Activated CD8-positive, alpha-beta memory T cell treated with anti-CD3 and anti-CD28 coated beads, Interleukin-2, amount 50 U/mL, for 1 hour (primary cell): ENCODE results near the gene WDR1.
A peak's percentile ranks its signal among the peaks of the same experiment; 100 is the strongest.

Experiments
- DNase-seq: peaks from one replicate; pipeline ENCODE4 v3.0.0-alpha.2; 2020; ENCODE audit errors: extremely low read depth

Gene WDR1, protein sequence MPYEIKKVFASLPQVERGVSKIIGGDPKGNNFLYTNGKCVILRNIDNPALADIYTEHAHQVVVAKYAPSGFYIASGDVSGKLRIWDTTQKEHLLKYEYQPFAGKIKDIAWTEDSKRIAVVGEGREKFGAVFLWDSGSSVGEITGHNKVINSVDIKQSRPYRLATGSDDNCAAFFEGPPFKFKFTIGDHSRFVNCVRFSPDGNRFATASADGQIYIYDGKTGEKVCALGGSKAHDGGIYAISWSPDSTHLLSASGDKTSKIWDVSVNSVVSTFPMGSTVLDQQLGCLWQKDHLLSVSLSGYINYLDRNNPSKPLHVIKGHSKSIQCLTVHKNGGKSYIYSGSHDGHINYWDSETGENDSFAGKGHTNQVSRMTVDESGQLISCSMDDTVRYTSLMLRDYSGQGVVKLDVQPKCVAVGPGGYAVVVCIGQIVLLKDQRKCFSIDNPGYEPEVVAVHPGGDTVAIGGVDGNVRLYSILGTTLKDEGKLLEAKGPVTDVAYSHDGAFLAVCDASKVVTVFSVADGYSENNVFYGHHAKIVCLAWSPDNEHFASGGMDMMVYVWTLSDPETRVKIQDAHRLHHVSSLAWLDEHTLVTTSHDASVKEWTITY

DNA sequence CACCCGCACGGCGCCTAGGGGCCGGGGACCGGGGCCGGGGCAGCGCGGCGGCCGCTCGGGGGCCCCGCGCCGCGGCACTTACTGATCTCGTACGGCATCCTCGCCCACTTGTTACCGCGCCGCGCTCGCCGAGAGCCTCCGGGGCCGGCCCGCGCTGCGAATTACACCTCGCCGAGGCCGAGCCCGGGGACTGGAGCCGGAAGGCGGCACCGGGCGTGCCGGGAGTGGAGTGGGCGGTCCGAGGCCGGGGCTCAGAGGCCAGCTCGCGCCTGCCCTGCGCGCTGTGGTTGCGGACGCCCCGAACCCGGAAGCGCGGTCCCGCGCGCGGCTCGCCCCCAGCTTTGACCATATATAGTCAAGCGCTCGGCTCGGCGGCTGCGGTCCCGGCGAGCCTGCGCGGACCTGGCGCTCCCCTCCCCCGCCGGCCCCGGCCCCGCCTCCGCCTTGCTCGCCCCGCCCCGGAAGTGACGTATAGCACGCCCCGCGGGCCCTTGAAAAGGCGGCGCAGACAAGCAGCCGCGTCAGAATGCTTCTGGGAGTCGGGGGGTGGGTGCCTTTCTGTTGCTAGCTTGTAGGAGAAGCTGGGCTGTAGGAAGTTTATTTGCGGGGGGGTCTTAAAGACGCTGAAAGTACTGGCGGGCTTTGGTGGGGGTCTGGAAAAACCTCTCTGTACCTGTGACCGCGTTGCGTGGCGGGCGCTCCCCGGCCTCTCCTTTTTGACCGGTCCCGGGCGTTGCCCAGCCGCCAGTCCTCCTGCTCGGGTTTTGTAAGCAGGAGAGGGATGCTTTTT, at the start of gene WDR1:
Gene WDR1, minus strand, starts transcription at position 231 of the 790 bp plus-strand sequence. Its CDS starts 133 bp downstream, at position 98.
- DNase-seq: peak; percentile 84

DNA sequence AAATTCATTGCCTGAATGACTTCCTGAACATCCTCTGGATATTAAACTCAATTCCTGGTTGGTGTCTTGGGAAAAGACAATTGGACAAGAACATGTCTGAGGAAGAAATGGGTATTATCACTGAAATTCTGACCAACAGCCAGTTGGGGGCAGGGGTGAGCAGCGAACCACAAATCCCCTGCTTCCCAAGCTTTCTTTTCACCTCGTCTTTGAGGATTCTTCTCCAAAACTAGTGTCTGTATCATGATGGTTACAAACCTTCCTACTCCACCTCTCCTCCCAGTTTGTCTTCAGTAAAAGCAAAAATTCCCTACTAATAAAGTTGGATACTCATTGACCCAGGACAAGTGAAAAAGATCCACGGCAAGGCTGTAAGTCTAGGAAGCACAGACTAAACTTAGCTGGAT, 48.3 kb upstream of the WDR1 start:
- no peak for DNase-seq

DNA sequence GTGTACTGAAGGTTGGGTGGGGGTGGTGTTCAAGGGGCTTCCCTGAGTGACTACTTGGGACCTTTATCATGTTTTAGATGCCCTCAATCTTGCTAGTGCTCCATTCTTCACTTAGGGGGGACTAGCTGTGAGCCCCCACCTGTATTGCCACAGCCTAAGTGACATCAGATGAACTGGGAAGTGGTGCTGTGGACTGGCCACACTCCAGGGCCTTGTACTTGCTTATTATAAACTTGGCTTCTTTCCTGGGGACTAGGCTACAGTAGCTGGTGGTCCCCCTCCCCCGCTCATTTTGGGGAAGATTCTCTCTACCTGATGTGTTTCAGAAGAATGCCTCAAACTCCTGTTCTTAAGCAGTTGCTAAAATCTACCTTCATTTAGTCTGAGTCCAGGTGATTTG, 46.7 kb upstream of the WDR1 start:
- DNase-seq: no peak

DNA sequence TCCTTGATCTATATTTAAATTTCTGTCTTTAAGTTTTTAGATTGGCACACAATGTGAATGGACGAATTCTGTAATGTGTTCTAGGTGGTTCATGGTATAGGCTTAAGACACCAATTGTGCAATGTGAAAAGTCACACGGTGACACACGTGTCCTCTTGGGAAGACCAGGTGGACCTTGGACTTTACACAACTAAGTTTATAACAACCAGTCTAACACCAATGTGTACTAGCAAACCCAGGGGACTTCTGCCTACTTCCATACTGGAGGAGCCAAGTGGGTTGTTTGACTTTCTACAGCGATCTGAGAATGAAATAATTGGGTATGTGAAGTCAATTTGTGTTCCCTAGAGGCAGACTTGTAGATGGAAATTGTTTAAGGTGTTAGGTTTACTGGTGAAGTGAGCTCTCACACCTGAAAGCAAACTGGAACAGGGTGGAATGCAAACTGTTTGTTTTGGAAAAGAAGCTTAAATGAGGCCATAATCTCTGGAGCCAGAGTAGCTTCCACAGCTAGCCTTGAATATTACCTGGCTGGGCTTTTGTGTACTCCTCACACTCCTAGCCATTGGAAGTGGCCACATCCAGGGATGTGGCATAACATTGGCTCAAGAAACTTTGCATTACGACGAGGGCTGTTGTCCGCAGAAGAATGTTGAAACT, 45.9 kb upstream of the WDR1 start:
- DNase-seq: no peak

DNA sequence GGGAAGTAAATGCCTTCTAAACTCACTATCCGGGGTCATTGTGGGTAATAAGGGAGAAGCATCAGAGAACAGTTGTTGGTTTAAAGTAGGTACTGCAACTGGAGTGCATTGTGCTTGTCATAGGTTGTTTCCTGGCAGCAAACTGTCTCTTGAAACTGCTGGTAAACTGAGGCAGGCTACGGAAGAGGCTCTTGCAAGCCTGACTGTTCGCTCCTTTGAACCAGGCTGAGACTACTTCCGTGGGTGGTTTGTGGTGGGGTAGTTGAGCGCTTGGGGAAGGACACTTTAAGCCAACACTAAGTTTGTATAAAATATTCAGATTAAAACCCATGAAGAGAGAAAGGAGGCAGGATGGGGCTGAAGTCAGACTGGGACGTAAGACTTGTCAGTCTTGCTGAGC, 45.2 kb upstream of the WDR1 start:
- DNase-seq: no peak

DNA sequence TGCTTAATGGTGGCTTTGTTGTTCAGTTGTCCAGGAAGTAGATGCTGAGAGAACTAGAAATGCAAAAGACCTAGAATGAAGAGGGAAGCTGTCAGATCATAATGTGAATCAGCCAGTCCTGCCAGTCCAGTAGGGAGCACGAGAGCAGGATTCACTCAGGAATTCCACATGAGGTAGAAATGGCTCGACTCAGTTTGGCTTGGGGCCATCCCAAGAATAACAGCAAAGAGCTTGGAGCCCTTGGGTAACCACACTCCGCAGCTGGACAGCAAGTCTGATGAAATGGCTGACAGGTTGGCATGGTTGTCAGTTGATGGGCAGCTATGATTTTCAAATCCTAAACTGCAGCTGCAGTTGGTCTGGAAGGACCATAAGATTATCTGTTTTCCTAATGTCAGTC, 44.5 kb upstream of the WDR1 start:
- DNase-seq: no peak

DNA sequence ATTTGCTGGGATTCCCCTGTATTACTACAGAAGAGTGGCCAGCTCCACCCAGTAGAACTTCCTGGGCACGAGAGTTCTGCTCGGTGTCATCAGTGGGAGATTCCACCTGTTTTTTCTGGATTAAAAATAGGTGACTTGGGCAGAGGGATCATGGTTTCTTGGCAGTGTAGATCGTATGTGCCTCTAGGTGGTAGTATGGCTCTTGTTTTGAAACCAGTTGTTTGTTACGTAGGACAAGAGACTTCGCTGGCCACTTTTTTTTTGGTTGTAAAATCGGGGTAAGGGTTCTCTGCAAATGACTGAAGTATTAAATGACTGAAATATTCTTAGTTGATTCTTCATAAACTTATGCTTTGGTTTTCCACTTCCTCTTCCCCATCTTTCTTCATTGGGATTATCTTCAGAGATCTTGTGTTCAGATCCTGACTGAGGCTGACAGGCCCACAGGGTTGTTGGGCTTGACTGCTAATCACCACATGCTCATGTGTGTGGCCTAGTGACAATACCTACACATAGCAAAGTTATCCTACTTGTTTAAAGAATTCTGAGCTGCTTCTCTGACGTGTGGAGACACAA, 43.8 kb upstream of the WDR1 start:
- no peak for DNase-seq

DNA sequence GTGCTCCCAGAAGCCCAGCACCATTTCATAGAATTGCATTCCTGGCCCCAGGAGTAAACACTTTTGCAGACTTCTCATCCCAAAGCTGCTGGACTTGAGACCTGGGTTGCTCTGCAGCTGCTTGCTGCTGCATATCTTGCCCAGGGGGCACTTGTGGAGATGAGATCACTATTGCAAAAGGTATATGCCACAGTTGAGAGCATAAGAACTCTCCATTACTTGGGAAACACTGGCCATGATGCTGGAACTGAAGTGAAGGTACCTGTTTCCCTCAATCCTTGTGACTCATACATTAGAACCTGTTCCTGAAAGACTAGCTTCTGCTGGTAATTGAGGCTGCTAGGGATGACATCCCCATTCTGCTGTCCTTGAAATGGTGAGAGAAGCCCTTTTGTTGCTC, 43.1 kb upstream of the WDR1 start:
- DNase-seq: no peak

DNA sequence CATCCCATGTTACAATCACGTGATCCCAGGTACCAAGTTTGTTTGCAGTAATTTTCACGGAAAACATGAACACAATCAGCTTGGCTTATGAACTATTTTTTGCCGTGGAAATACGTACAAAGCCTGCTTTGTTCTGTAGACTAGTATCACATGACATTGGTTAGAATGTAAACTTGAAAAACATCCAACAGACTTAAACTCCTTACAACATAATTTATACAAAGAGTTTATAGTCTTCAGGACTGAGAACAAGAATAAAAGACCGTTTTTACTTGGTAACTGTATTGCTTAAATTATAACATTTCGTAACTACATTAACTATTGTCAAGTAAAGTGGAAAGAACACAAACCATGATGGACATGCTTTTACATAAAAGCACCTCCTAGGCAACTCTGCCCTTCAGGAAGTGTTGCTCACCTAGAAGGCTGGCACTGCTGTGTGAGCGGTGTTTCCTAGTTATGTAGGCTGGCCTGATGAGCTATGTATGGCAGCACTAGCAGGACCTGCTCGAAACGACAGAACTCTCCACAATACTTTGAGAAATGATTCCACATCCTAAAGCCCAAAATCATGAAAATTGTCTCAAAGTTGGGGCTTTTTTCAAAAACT, 41.8 kb upstream of the WDR1 start:
- no peak for DNase-seq

DNA sequence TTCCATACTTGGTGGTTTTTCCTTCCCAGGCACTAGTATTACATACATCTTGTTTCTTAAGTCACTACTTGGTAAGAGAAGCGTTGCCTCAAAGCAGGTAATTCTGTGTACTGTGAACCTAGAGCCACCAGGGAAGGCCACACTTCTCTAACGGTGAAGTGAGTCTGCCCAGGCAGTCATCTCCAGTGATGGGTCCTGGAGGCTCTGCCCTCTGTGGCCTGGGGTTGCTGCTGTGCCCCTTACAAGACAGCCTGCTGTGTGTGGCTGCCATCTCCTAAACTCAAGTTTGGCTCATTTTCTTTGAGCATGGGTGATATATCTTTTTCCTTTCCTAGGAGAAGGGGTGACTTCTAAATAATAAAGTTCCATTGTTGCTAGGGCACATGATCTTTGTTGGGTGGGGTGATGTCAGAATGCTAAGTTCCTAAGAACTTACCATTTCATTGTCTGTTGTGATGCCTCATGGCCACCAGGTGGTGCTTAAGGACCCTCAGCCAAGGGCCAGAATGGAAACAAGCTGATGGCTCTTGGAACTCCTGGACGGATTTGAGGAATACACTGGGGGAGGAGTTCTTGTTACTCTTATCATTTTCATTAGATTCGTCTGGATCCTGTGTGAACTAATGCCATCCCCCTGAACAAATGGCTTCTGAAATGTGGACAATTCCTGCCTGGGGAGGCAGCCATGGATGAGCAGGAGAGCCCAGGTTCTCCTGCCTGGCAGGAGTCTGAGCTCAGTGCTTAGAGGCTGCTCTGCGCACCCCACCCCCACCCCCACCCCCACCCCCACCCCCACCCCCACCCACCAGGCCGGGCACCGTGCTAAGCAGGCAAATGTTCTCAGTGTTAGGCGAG, 41.1 kb upstream of the WDR1 start:
- no peak for DNase-seq

DNA sequence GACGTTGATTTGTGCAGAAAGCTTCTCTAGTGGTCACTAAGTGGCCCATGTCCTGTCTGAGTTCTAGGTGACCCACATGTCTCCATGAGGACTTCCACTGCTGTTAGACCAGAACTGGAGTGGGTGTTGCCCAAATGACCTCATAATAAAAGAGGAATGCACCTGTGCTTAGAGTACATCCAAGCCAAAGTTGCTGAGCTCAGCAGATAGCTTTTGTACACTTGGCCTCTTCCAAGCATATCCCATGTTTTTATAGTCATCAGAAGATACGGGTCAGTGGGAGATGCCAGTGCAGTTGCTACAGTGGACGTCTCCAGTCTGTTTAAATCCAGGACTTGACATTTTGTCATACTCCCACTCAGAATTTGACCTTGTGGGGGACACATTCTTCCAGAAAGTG, 37.6 kb upstream of the WDR1 start:
- DNase-seq: no peak

DNA sequence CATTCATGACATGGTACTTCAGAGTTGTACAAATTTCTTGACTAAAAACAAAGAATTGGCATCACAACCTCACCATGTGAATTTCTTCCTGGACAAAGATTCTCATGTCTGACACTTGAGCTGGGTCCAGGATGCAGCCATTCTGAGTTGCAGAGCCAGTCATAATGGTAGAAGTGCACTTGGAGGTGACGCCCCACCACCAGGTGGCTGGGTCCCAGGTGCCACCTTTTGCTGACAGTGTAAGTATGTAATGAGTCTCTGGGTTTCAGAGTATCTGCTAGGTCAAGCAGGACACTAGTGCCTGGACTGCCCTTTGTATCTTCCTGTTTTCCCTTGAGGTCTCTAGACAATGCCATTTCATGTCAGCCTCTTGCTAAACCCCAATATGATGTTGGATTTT, 36.6 kb upstream of the WDR1 start:
- DNase-seq: no peak

DNA sequence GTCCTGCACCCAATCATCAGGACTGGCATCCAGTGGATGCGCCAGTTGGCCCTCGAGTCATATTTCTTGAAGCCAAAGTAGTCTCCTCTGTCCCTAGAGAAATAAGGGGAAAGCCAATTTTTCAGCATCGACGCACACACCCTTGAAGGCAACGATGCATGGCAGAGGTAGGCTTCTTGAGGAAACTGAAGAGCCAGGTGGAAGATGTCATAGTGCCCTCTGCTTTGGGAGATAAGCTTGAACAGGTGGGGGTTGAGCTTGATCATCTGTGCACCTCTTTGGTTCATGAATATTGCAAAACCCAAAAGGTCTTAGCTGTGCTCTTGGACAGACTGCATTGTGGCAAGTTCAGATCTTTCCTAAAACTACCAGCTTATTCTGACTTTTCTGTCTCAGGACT, 34.6 kb upstream of the WDR1 start:
- DNase-seq: no peak

DNA sequence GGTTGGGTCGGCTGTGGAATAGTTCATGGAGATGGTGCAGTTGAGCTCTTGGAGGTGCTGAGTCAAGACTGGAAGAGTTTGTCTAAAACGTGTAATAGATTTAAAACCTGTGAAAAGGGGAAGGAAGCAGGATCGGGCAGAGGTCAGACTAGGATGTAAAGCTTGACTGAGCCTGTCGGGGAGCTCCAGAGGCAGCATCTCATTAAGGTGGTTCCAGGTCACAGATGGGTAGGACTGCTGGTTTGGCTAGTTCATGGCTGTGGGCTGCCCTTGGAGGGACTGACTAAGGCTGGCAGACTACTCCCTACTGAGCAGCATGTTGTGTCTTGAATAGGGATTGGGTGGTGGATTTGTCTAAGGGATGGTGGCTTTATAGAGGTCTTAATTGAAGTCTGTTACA, 28.4 kb upstream of the WDR1 start:
- no peak for DNase-seq

DNA sequence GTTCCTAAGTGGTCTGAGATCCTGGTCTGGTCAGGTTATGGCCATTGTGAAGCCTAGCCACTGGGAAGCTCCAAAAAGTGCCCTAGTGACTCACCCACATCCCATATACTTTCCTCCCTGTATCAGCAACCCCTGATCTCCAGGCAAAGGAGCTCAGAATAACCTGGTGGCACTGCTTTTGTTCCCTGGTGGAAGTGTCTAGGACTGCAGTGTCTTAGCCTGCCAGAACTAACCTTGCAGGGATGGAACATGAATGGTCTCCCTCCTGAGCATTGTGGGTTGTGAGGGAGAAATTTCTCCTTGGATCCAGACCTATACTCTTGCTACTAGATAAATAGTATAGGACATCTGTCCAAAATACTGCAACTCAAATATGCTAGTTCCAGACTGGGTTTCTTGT, 27.9 kb upstream of the WDR1 start:
- no peak for DNase-seq

DNA sequence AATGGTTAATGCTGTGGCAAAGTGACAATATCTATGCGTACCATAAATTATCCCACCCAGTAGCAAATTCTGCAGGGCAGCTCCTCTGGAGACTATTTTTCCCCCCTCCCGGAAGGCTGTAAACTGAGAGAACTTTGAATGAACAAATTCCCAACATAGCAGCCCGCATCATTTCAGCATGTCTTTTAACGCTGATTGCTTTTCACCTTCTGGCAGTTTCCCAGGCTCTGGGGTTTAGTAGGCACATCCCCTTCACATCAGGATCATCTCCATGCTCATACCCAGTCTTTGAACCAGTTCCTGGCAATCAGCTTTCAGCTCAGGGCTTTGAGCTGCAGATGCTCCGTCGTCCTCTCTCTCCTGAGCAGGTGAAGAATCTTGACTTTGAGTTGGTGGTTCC, 26.6 kb upstream of the WDR1 start:
- DNase-seq: no peak

DNA sequence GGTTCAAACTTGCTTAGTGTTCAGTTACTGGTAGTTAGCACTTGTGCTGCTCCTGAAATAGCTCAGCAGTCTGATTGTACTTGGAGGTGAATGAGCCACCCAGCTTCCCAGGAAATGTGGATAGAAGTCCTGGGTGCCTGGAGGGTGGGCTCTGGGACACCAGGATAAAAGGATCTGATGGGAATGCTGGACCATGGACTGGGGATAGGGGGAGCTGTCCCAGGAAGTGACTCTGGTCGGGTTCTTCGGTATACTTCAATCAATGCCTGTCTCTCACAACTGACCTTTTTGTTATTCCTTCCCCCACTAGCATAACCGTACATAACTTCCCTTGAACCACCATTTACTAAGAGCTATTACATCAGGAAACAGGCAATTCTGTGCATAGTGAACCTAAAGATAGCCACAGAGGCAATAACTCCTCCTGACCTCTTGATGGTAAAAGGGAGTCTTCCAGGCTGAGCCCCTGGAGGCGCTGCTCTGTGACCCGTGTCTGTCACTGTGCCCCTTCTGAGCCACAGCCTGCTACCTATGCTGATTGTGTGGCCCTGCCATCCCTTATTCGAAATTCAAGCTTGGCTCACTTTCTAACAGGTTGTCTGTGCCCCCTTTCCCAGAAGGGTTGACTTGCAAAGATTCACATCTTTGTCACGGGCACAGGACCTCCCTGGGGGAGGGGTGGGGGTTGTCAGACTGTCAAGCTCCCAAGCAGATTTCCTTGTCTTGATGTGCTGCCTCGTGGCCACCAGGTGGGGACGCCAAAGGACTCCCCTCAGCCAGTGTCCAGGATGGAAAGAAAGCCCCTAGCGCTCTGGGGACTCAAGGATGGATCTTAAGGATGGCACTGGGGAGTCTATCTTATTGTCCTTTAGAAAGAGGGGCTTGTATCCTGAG, 24.5 kb upstream of the WDR1 start:
- no peak for DNase-seq

DNA sequence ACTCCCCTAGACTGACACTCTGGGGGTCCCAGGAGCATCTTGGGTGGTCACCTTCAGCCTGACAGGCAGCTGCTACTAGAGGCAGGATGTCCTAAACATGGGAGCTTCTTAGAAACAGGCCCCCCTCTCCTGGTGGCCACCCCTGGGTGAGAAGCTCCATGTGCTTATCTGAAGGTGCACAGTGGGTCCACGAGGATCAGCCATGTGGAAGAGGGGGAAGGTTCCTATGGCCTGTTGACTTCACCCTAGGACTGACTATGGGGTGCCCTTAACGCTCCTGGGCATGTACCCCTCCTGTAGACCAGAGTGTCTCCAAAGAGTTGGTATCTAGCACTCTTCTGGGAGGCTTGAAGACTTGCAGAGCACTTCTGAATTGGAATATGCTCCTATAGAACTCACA, 22.9 kb upstream of the WDR1 start:
- no peak for DNase-seq

DNA sequence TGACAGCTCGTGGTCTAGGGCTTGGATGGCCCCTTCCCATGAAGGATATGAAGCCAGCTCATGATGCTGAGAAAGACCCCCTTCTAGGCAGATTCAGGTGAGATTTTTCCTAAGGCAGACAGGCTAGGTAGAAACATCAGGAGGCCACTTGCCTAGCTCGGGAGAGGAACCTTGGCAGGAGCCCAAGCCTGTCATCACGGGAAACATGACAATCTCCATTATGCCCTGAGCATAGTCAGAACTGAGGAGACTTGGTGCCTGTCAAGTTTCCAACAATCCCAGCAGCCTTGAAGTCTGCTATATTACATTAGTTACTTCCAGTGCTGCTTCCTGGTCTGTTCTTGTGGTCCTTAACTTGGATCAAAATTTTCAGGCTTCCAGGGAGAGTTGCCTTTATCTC, 18.7 kb upstream of the WDR1 start:
- no peak for DNase-seq

DNA sequence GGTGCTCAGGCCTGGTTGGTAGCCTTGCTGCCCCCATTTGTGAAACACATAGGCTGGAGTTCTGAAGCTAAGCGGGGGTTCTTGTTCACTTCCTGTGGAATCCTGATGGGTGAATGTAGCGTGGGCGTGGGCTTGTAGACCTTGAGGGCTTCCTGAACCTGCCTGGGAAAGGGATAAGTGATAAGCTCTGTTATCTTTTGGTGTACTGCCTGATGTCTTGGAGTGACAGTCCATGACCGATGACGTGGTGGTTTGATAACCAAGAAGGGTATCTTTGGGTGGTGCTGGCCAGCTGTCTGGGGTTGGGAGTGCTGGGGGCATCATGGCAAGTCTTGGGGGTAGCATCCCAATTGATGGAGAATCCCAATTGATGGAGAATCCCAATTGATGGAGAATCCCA, 17.5 kb upstream of the WDR1 start:
- no peak for DNase-seq
